ENCODE results near the gene SRCAP.

GRCh38 chr16:30667361-30667905, 31.5 kb upstream of the SRCAP start:
- TF ChIP-seq POLR2A (IDR thresholded peaks at IDR 0.05) (no peak), CTCF (IDR thresholded peaks at IDR 0.05) (no peak)
